ENCODE measurements around the gene ITGA7.

ITGA7 gene

GRCh38 chr12:55727643-55728185 is 20.0 kb upstream of the ITGA7 start:
- H3K36me3 Mint-ChIP-seq = no peaks in the 10 kb centered on the region
- peak overlapping the region; percentile 81 for H3K4me3 Mint-ChIP-seq
- no peaks in the 10 kb centered on the region for H3K9me3 Mint-ChIP-seq (ENCODE audit: low read depth)
- H3K4me1 Mint-ChIP-seq (ENCODE audit: low read depth) = peaks cover 40% of the 10 kb centered on the region
- no peaks in the 10 kb centered on the region for H3K27me3 Mint-ChIP-seq
- peak overlapping the region; percentile 87 for H3K27ac Mint-ChIP-seq

GRCh38 chr12:55726971-55727370 is 19.3 kb upstream of the ITGA7 start:
- Mint-ChIP-seq H3K27ac (peak overlapping the region; percentile 87), H3K9me3 (ENCODE audit: low read depth) (no peaks in the 10 kb centered on the region), H3K4me1 (ENCODE audit: low read depth) (peaks cover 40% of the 10 kb centered on the region), H3K27me3 (no peaks in the 10 kb centered on the region), H3K4me3 (peak overlapping the region; percentile 81), H3K36me3 (no peaks in the 10 kb centered on the region)

- Mint-ChIP-seq H3K4me3 (no peak overlapping the region), H3K4me1 (ENCODE audit: low read depth) (peaks cover 38% of the 10 kb centered on the region), H3K27me3 (no peaks in the 10 kb centered on the region), H3K36me3 (no peaks in the 10 kb centered on the region), H3K9me3 (ENCODE audit: low read depth) (no peaks in the 10 kb centered on the region), H3K27ac (no peak overlapping the region)
Measured at GRCh38 chr12:55725556-55725955, 17.9 kb upstream of the ITGA7 start.

GRCh38 chr12:55724940-55725309 is 17.2 kb upstream of the ITGA7 start:
- Mint-ChIP-seq H3K27ac (peak overlapping the region; percentile 1), H3K36me3 (no peaks in the 10 kb centered on the region), H3K9me3 (ENCODE audit: low read depth) (no peaks in the 10 kb centered on the region), H3K4me1 (ENCODE audit: low read depth) (peaks cover 32% of the 10 kb centered on the region), H3K4me3 (no peak overlapping the region), H3K27me3 (no peaks in the 10 kb centered on the region)

GRCh38 chr12:55724226-55724939 is 16.7 kb upstream of the ITGA7 start:
- H3K27ac Mint-ChIP-seq = peak overlapping the region; percentile 1
- peaks cover 28% of the 10 kb centered on the region for H3K4me1 Mint-ChIP-seq (ENCODE audit: low read depth)
- no peaks in the 10 kb centered on the region for H3K27me3 Mint-ChIP-seq
- no peak overlapping the region for H3K4me3 Mint-ChIP-seq
- no peaks in the 10 kb centered on the region for H3K36me3 Mint-ChIP-seq
- H3K9me3 Mint-ChIP-seq (ENCODE audit: low read depth) = no peaks in the 10 kb centered on the region

- Mint-ChIP-seq H3K36me3 (no peaks in the 10 kb centered on the region), H3K27me3 (no peaks in the 10 kb centered on the region), H3K27ac (no peak overlapping the region), H3K4me3 (no peak overlapping the region), H3K4me1 (ENCODE audit: low read depth) (peaks cover 28% of the 10 kb centered on the region), H3K9me3 (ENCODE audit: low read depth) (no peaks in the 10 kb centered on the region)
Measured at GRCh38 chr12:55723516-55724225, 16.0 kb upstream of the ITGA7 start.

DNA sequence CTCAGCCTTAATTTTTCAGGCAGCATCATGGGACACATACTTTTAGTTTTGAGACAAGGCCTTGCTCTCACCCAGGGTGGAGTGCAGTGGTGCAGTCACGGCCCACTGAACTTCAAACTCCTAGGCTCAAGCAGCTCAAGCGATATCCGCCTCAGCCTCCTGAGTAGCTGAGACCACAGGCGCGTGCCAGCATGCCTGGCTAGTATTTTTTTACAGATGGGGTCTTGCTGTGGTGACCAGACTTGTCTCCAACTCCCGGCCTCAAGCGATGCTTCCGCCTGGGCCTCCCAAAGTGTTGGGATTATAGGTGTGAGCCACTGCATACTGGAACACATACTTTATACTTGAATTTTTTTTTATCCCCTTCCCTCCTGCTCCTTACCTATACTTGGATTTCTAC is 15.2 kb upstream of the ITGA7 start:
- Mint-ChIP-seq H3K4me1 (ENCODE audit: low read depth) (peaks cover 33% of the 10 kb centered on the region), H3K9me3 (ENCODE audit: low read depth) (no peaks in the 10 kb centered on the region), H3K36me3 (no peaks in the 10 kb centered on the region), H3K4me3 (no peak overlapping the region), H3K27ac (no peak overlapping the region), H3K27me3 (no peaks in the 10 kb centered on the region)

DNA sequence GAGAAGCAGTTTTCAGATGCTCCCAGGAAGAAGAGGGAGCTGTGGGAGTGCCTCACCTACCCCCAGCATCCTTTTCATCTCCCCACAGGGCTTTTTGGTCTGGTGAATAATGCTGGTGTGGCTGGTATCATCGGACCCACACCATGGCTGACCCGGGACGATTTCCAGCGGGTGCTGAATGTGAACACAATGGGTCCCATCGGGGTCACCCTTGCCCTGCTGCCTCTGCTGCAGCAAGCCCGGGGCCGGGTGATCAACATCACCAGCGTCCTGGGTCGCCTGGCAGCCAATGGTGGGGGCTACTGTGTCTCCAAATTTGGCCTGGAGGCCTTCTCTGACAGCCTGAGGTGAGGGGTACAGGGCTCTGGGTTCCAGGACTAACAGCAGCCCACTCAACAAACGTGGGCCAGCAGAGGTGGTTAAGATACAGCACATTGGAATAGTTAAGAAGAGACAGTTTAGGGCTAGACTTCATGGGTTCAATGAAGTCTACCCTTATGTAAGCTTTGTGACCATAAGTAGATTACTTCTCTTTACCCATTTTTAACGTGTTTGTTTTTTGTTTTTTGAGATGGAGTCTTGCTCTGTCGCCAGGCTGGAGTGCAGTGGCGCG is 14.0 kb upstream of the ITGA7 start:
- H3K9me3 Mint-ChIP-seq (ENCODE audit: low read depth) = no peaks in the 10 kb centered on the region
- H3K36me3 Mint-ChIP-seq = no peaks in the 10 kb centered on the region
- H3K27ac Mint-ChIP-seq = no peak overlapping the region
- H3K4me3 Mint-ChIP-seq = no peak overlapping the region
- H3K4me1 Mint-ChIP-seq (ENCODE audit: low read depth) = peaks cover 35% of the 10 kb centered on the region
- H3K27me3 Mint-ChIP-seq = no peaks in the 10 kb centered on the region

GRCh38 chr12:55720894-55721444 is 13.3 kb upstream of the ITGA7 start:
- Mint-ChIP-seq H3K27me3 (no peaks in the 10 kb centered on the region), H3K27ac (no peak overlapping the region)

DNA sequence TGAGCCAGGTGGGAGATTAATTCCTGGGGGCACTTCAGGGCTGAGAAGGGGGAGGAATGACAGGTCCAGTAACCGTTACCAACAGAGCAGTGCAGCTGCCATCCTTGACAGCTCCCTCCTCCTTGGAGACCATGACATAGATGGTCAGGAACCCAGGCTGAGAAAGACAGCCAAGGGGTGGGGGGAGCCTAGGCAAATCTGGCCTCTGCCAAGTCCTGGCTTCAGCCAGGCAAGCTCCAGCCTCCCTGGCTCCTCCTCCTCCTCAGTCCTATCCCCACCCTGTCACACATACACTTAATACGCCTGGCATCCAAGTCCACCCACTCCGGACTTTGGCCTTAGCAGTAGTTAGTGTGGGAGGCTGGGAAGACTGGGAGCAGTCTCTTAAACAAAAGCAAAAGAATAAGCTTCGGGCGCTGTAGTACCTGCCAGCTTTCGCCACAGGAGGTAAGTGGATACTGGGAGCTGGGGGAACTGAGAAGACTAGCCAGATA is 12.4 kb upstream of the ITGA7 start, which contains the start of gene RDH5:
TSS of gene RDH5 (plus strand) at position 323 of the 494 bp plus-strand sequence. CDS start 792 bp downstream, outside the sequence.
- H3K27ac Mint-ChIP-seq = no peak within 1 kb of the TSS
- H3K4me3 Mint-ChIP-seq = no peak within 1 kb of the TSS
- no peaks in the 10 kb centered on the region for H3K36me3 Mint-ChIP-seq

More at GRCh38 chr12:55720894-55721444, 13.3 kb upstream of the ITGA7 start:
- Mint-ChIP-seq H3K4me1 (ENCODE audit: low read depth) (peaks cover 33% of the 10 kb centered on the region), H3K9me3 (ENCODE audit: low read depth) (no peaks in the 10 kb centered on the region), H3K4me3 (no peak overlapping the region), H3K36me3 (no peaks in the 10 kb centered on the region)

GRCh38 chr12:55719371-55719770 is 11.7 kb upstream of the ITGA7 start:
- H3K9me3 Mint-ChIP-seq (ENCODE audit: low read depth) = no peaks in the 10 kb centered on the region
- H3K27ac Mint-ChIP-seq = no peak overlapping the region
- no peaks in the 10 kb centered on the region for H3K27me3 Mint-ChIP-seq
- no peak overlapping the region for H3K4me3 Mint-ChIP-seq
- H3K4me1 Mint-ChIP-seq (ENCODE audit: low read depth) = peaks cover 31% of the 10 kb centered on the region
- H3K36me3 Mint-ChIP-seq = no peaks in the 10 kb centered on the region

More for the DNA sequence above, 12.4 kb upstream of the ITGA7 start, which contains the start of gene RDH5:
- H3K4me1 Mint-ChIP-seq (ENCODE audit: low read depth) = peaks cover 35% of the 10 kb centered on the region
- H3K9me3 Mint-ChIP-seq (ENCODE audit: low read depth) = no peaks in the 10 kb centered on the region
- no peaks in the 10 kb centered on the region for H3K27me3 Mint-ChIP-seq

- Mint-ChIP-seq H3K9me3 (ENCODE audit: low read depth) (no peaks in the 10 kb centered on the region), H3K4me1 (ENCODE audit: low read depth) (peaks cover 31% of the 10 kb centered on the region), H3K4me3 (no peak overlapping the region), H3K36me3 (no peaks in the 10 kb centered on the region), H3K27me3 (no peaks in the 10 kb centered on the region), H3K27ac (no peak overlapping the region)
Measured at GRCh38 chr12:55718624-55719275, 11.0 kb upstream of the ITGA7 start.

GRCh38 chr12:55718015-55718414 is 10.3 kb upstream of the ITGA7 start:
- H3K4me1 Mint-ChIP-seq (ENCODE audit: low read depth) = peaks cover 31% of the 10 kb centered on the region
- H3K27ac Mint-ChIP-seq = no peak overlapping the region
- H3K9me3 Mint-ChIP-seq (ENCODE audit: low read depth) = no peaks in the 10 kb centered on the region
- H3K27me3 Mint-ChIP-seq = no peaks in the 10 kb centered on the region
- no peaks in the 10 kb centered on the region for H3K36me3 Mint-ChIP-seq
- peak overlapping the region; percentile 89 for H3K4me3 Mint-ChIP-seq
